NCI-H2227 (cell line): ENCODE results near the gene SHB.

ENCODE experiments used
- DNase-seq: peaks from one replicate; lab custom pipeline; 2025; ENCODE audit not compliant: unreplicated experiment; lab: John Stamatoyannopoulos, UW

The SHB gene

DNA sequence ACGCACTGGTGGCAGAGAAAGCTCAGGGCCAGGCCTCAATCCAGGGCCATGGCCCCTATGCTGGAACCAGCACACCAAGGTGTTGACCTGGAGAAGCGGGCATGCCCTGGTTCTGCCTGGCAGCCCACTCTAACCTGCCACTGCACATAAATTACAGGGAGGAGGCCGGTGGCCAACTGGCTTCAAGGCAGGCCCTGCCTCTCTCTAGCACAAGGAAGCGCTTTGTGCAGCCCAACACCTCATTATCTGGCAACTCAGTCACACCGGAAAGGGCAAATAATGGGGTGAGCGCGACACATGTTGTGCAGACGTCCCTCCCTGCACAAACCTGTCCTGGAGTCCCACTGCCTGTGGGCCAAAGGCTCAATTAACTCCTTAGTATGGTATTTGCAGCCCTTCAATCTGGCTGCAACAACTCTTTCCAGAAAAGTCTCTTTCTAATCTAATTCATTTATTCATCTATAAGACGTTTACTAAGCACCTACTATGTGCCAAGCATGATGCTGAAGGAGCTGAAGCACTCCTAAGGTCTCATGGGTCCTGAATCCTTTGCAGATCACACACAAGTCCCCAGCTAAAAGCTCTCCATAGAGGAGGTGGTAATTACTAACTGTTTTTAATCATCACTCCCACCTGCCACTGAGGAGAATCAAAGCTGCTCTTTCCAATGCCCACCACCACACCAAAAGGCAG, 24.9 kb downstream of the SHB start:
- peak; percentile 28 for DNase-seq

DNA sequence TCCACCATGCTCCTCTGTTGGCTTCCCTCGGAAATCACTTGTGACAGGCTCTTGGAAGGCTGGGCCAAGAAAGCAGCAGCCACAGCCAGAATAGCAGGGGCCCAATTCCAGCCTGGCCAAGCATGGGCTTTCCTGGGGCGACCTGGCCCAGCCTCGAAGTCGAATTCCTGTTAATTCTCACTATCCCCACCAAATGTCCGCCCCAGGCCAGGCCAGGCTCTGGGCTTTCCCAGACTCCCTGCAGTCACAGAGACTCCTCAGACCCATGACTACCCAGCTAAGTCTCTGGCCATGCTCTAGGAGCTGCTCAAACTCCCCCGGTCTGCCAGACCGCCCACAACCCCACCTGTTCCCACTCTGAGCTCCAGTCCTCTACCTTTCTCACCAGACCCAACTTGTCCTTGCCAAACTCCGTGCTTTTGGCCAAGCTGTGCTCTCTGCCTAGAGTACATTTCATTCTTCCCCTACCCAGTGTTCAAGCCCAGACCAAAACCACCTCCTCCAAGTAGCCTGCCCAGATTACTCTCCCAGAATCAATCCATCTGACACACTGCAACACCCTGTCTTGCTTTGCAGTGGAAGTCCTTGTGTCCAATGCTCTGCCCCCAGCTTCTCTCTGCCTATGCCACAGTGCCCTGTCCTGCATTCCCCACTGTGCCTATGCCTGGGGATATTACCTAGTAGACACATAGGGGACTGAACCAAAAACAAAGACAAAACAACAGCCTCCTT, 26.2 kb downstream of the SHB start:
- DNase-seq = no peak

DNA sequence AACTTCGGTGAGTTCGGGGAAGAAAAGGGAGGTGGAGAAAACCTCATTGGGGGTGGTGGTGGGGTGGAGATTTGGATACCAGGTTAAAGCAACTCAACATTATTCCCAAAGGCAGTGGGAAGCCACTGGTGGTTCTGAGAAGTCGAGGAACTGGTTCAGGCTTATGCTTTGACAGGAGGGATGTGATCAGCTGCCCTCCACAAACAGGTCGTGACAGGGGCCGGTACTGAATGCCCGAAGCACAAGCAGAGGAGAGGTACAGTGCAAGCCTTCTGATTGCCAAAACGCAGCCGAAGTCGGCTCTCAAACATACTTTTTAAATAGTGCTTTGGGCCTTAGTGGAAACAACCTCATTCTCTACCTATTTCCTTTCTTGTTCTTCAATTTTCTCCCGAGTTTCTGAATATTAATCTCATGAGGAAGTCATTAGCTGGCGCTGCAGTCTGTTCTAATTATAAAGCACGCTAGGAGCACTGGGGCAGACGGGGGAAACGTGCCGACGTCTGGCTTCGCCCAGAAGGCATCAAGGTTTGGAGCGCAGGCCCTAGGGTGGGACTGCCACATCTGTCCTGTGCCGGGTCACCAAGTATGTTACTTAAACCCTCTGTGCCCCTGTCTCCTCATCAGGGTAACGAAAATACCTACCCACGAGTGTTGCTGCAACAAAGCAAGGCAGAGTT, 27.3 kb downstream of the SHB start:
- no peak for DNase-seq

DNA sequence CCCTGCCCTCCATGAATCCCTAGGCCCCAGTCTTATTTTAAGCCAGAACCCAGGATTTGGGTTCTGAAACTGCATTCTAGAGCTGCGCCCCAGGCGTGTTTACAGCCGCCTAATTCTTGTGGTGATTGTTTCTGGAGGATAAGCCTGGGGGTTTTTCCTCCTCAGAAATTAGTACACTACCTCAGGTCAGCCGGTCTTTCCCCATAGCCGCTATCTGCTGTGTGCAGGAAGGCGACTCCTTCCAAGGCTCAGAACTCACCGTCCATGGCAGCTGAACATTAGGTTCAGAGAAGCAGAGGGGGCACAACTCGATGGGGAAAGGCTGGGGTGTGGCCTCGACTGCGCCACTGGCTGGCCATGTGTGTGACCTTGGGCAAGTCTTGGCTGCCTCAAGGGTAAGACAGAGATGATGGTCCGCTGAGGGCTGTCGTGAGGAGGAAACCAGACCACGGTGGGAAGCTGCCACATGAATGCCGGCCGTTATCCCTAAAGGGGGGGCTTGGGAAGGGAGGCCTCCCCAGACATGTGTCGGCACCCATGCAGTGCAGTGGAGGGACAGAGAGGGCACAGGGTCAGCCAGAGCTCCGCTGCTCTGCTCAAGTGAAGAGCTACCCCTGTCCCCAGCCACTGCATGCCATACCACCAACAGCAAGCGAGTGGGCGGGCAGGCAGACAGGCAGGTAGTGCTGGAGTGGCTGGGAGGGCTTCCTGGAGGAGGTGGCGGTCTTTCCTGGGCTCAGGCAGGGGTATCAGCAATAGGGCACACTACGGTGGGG, 28.9 kb downstream of the SHB start:
- no peak for DNase-seq

DNA sequence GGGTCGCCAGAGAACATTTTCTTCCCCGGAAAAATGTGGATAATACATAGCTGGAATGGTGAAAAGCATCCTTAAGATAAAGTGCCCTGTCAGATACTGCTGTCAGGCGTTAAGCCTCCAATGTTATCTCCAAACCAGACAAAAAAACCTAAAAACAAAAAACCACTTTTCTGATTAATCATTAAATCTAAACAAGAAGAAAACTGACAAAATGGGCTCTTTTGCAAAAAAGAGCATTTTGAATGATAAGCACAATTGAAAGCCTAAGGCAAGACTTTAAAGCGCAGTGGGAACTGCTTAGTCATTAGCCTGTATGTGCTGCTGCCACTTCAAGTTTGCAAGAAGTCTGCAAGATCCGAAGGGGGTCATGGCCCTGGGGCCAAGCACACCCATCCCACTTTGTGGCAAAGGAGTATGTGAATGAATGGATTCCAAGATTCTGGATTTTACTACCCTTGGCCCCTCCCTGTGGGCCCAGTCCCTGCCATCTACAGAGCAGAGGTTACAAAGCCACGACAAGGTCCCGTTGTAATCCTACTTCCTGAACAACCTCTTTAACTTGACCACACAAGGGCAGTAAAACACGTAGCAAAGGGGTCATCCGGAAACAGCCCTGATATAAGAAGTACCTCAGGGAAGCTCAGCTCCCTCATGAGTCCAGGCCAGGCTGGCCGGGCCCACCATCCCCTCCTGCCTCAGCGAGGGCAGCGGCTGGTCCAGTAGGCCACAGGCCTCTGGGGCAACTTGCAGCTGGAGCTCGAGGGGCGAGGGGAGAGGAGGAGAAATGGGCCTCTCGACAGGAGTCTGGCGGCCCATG, 29.7 kb downstream of the SHB start:
- DNase-seq = no peak

DNA sequence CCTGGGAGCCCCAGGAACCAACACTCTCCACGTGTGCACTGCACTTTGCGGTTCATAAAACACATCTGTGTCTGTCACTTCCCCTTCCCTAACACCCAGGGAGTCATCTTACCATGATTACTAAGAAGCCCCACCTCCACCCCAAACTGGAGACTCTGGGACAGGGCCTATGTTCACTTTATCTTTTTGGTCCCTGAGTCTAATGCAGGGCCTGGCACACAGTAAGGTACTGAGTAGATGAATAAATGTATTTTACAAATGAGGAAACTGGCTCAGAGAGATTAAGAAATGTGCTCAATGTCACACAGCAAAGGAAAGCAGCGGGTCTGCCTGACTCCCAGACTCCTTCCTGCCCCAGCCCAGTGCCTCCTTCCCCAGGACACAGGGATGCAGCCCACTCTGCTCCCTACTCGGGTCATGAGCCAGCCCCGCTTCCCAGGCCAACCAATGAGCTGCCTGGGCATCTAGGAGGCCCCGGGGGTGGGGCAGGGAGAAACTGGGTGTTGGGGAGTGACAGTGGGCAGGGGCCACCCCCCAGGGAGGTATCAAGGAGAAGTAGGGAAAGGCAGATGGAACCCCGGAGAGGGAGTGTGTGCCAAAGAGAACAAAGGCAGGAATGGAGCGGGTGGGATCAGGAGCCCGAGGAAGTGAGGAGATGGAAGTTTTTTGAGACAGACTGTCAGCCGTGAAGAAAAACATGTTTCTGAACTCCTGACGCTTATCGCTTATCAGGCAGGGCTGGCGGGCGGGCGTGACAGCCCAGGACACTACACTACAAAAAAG, 30.5 kb downstream of the SHB start:
- no peak for DNase-seq

DNA sequence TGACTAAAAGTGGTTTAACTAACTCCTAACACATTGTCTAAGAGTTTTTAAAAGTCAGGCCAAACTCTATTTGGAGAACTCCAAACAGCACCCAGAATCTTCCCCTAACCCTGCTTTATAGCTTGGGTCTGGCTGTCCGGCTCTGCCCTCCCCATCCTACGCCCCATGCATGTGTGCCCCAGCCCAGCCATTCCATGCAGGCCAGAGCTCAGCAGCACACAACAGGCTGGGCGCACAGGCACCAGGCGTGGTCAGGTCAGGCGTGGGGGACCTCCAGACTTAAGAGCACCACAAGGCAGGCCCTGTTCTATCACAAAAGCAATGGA, 31.1 kb downstream of the SHB start:
- DNase-seq = no peak

DNA sequence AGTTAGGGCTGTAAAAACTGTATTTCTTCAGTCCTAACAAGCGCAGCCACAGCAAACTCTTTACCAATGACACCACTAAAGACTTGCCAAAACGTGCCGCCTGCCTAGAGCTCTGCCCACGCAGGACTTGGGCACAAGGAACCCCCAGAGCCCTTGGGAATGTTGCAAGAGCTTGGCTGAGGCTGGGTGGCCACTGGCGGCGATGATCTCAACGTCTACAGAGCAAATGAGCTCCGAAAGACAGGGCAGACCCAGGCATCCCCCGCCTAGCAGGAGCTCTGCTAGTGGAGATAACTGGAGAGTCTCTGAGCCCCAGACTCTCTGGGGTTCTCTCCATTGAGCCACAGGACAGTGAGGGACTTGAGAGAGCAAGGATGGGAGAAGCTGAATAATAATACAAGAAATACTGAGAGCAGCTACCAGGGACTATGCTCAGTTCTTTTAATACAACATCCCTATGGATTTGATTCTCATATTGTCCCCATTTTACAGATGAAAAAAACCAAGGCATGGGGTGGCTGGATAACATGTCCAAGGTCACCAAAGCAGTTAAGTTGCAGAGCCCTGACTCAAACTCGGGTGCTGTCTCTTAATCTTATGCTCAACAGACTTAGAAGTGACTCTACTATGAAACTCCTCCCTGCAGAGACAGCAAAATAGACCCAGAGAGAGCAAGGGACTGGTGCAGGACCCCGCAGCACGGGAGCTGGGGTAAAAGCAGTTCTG, 32.5 kb downstream of the SHB start:
- no peak for DNase-seq

DNA sequence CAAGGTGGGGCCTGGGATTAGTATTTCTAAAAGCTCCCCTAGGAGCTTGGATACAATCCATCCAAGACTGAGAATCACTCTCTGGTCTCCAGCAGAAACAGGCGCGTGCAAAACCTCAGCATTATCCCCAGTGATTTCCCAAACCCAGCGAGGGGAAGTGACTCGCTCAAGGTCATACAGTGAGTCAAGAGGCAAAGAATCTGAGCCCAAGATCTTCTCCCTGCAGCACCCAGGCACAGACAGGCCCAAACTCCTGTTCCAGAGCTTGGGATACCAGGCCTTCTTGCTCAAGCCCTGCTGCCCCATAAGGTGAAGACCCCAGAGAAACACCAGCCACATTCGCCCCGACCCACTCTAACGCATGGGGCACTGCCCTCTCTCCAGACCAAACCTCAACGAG, 33.2 kb downstream of the SHB start:
- no peak for DNase-seq

DNA sequence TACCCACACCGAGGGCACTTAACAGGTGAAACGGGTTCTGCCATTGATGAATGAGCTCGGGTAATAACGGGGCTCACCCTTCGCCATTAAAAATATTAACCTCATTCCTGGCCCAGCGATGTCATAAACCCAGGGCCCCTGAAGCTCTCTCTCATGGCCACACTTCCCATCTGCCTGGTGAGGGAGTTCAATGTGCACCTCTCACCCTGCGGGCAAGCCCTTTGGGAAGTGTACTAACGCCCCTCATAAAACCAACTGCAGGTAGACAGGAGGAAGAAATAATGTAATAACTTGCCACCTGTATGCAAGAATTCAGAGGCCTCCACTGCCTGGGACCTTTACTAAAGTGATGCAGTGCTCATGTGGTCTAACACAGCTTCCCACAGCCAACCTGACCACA, 35.1 kb downstream of the SHB start:
- no peak for DNase-seq

DNA sequence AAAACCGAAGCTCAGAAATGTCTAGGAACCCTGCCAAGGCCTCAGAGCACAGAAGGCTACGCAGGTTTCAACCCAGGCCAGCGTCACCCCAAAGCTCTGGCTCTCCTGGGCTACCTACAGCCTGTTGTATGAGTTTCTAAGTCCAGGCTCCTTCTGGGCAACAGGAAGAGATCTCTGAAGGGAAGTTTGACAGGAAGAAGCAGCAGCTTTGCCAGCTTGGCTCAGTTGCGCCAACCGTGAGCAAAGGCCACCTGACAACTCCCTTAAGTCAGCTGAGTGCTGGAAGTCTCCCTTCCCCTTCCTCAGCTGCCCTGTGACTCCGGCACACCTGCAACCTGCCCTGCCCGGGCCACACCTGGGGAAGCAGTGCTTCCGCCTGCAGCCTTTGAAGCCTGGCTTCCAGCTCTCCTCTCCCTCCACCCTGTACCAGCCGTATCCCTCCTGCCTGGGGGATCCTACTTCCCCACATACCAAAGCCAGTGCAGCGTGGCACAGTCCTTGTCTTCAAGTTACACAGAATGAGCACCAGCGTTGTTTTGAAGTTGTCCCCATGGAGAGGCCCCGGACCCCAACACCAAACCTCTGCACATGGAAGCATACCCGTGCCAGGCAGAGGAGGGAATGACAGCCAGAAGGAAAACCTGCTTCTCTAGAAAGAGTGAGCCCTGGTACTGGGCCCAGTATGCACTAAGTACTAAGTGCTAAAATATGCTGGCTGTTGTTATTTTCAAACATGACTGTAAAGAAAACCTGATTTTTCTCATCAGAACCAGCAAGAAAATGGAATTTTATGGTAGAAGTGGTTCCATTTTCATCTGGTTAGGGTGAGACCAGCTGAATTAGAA, 36.5 kb downstream of the SHB start:
- DNase-seq = no peak

DNA sequence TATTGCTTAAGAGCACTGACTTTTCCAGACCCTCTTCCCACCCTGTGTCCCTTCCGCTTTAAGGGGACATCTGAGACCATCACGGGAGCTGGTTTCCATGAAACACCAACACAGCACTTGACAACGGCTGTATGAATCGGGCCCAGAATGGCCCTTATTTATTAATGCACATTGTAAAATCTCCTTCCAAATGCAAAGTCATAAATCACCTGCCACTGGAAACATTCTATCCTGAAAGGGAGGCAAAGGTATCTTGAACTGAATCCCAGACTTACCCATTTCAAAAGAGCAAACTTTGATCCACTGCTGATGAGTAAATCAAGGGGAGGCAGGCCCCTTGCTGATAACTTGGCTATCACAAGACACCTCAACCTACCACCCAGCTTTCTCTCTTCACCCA, 37.4 kb downstream of the SHB start:
- no peak for DNase-seq

DNA sequence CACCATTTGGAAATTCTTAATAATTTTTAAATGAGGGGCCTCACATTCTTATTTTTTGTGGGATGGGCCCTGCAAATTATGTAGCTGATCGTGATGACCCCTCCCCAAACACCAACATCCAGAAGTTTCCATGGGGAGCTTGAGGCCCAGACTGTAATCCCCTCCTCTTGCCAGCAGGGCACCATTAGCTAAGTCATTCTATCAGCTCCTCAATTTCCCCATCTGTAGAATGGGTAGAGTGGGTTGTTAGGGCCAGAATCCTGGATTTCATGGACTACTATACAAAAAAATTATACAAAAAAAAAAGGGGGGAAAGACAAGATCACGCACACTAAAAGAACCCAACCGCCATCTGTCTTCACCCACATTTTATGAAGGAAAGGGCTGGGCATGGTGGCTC, 38.4 kb downstream of the SHB start:
- no peak for DNase-seq

DNA sequence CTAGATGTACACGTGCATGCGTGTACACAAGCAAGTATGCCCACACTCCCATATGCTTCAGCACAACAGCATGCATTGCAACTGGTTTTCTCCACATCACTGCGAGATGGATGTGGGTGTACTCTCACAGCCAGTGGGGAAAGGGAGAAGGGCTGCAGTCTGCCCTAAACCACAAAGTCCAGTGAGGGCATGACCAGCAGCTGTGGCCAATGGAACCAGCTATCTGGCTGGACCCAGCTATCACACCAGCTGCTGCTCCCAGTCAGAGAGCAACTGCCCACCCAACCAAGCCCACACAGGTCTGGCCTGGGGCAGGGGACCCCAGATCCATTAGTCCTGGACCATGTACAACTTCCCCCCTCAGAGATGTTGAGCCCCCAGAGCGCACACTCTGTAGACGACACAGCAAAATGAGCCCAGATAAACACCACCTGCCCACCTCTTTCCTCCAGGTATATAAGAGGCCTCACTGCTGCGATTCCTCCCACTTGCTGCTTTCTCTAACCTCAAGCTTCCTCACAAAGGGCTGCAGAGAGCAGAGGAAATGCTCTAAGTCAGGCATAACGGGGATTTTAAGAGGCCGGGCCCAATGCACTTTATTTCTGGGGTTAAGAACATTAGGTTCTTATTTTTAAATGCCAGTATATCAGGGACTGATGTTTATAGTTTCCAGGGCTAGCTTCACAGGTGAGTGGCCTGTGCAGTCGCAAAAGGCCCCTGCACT, 39.0 kb downstream of the SHB start:
- DNase-seq = no peak

DNA sequence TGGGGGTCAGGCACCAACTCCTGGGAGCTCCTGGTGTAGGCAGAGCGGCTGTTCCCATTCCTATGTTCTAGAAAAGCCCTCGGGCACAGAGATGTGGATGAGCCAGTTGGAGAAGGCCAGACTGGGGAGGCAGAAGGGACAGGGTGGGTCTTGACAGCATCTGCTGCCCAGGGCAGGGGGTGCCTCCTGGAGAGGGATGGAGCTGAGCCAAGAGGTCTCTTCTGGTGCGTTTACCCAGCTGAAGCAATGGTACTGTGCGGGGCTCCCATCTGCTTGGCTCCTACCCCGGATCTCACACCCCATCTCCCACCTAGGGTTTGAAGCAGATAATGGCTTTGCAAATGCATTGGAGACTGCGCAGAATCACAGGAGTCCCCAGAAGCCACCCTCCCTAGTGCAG, 41.3 kb downstream of the SHB start:
- DNase-seq = no peak

DNA sequence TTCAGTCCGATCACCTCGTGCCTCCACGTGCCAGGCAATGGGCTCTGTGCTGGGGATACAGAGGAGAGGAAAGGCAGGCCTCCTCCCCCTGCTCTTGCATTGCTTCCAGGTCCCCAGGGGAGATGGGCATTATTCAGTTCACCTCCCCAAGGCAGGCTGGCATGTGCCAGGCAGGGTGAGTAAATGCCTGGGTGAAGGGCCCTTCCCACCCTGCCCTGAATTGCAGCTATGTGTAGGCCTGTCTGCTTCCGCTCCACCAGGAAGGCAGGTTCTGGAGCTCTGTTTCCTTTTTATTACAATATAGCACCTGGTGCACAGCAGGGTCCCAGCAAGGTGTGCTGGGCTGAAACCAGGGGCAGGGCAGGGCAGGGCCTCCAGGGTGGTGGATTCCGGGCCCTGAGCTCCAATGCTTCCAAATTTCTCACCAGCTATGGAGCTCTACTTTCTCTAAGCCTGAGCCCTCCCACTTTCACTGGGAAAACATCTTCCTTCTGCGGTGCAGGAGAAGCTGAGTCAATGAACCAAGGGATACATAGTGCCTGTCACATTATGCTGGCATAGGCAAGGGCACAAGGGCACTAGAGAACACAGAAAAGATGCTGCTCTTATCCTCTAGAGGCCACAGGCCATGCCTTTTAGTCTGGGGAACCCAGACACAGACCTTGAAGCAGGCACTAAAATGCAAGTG, 42.0 kb downstream of the SHB start:
- no peak for DNase-seq
